ENCODE data around the gene DGKB.

Gene DGKB

DNA sequence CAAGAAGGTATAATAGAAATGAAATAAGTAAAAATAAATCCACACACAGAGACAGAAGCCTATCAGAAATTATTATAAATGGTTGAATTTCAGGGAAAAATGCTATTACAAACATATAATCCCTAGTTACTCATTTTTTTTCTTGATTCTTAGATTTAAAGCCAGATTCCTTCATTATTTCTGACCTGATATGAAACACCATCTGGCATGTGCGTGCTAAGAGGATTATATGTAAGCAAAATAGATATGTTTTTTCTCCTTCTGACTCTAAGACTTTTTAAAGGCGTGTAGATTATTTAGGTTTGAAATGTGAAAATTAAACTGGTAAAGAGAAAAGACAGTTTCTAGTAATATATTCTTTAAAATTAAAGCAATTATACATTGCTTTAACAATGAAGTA lies 676.4 kb downstream of the DGKB start:
- Histone ChIP-seq H3K4me1 (ENCODE audit: control insufficient read depth, insufficient read depth, low read depth, low read length) (peaks cover 1% of the 10 kb centered on the region), H2BK120ac (ENCODE audit: low read depth, low read length) (no peak overlapping the region), H3K27ac (ENCODE audit: low read length, poor library complexity, severe bottlenecking) (no peak overlapping the region), H2BK15ac (ENCODE audit: low read depth, poor library complexity, severe bottlenecking) (no peak overlapping the region), H3K4me3 (ENCODE audit: insufficient read depth in 1 of 2, low read depth in 1 of 2, low read length in 2 of 2) (no peak overlapping the region), H2BK5ac (ENCODE audit: low read depth, low read length, poor library complexity, severe bottlenecking) (no peak overlapping the region), H3K27me3 (ENCODE audit: control insufficient read depth in 1 of 2, insufficient read depth in 1 of 2, low read length in 2 of 2) (no peaks in the 10 kb centered on the region), H3K23ac (ENCODE audit: low read length in 2 of 2) (no peak overlapping the region), H3K18ac (ENCODE audit: low read depth in 1 of 2, low read length in 2 of 2) (no peak overlapping the region), H3K4ac (ENCODE audit: low read depth in 1 of 2, low read length in 2 of 2) (no peak overlapping the region), H3K14ac (ENCODE audit: low read length in 2 of 2) (no peak overlapping the region), H4K91ac (ENCODE audit: low read length) (no peak overlapping the region), H3K9me3 (ENCODE audit: control insufficient read depth, low read length) (no peaks in the 10 kb centered on the region), H3K4me2 (ENCODE audit: low read length, poor library complexity, severe bottlenecking) (no peak overlapping the region), H3K79me1 (replicated peaks; ENCODE audit: low read length, poor library complexity, severe bottlenecking) (no peaks in the 10 kb centered on the region), H4K8ac (ENCODE audit: low read length) (no peak overlapping the region), H2AFZ (ENCODE audit: low read depth, low read length) (no peak overlapping the region), H3K36me3 (ENCODE audit: control insufficient read depth in 1 of 2, insufficient read depth in 2 of 2, low read depth in 1 of 2, low read length in 2 of 2) (no peaks in the 10 kb centered on the region), H3K9ac (ENCODE audit: low read length) (no peak overlapping the region), H2AK5ac (ENCODE audit: low read length, severe bottlenecking) (no peak overlapping the region), H2BK12ac (ENCODE audit: low read length in 2 of 2) (no peak overlapping the region)
- no peak for DNase-seq
- no CpG with 5 or more reads among the region's 2 CpGs for WGBS

DNA sequence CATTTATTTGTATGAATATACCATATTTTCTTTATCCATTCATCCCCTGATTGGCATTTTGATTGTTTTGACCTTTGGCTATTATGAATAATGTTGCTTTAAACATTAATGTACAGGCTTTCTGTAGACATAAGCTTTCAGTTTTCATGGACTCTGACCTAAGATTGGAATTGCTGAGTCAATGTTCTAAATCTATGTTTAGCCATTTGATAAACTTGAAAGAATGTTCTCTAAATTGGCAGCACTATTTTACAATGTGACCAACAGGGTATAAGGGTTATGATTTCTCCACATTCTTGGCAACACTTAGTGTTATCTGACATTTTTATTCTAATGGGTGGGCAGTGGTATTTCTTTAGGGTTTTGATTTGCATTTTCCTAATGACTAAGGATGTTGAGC lies 683.4 kb downstream of the DGKB start:
- Histone ChIP-seq H2BK15ac (ENCODE audit: low read depth, poor library complexity, severe bottlenecking) (no peak overlapping the region), H3K27me3 (ENCODE audit: control insufficient read depth in 1 of 2, insufficient read depth in 1 of 2, low read length in 2 of 2) (no peaks in the 10 kb centered on the region)

DNA sequence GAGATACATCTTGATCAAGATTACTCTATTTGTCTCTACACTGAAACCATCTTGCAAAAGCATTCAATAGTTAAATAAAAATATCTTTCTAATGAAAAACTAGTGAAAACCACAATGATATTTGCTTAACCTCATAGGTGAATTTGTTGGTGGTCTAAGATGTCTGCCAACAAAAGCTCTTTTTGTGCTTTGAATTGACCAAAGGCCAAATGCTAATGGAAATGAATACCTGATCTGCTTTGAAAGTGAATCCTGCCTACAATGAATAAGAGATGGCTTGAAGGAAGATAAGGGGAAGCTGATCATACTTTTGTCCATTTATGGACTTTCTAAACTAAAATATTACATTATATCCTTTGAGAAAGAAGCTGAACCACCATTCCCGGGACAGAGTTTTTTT lies 684.2 kb downstream of the DGKB start:
- H2BK12ac ChIP-seq (ENCODE audit: low read length in 2 of 2): no peak overlapping the region
- no peak overlapping the region for H2AK5ac ChIP-seq (ENCODE audit: low read length, severe bottlenecking)
- no peaks in the 10 kb centered on the region for H3K36me3 ChIP-seq (ENCODE audit: control insufficient read depth in 1 of 2, insufficient read depth in 2 of 2, low read depth in 1 of 2, low read length in 2 of 2)
- no peak overlapping the region for H2BK15ac ChIP-seq (ENCODE audit: low read depth, poor library complexity, severe bottlenecking)
- no peak overlapping the region for H3K4ac ChIP-seq (ENCODE audit: low read depth in 1 of 2, low read length in 2 of 2)
- H3K14ac ChIP-seq (ENCODE audit: low read length in 2 of 2): no peak overlapping the region
- no peaks in the 10 kb centered on the region for H3K79me1 ChIP-seq (replicated peaks; ENCODE audit: low read length, poor library complexity, severe bottlenecking)
- no peak overlapping the region for H3K4me2 ChIP-seq (ENCODE audit: low read length, poor library complexity, severe bottlenecking)
- no peak for DNase-seq
- no CpG with 5 or more reads among the region's 1 CpG for WGBS
- H4K91ac ChIP-seq (ENCODE audit: low read length): no peak overlapping the region
- no peak overlapping the region for H4K8ac ChIP-seq (ENCODE audit: low read length)
- H3K27ac ChIP-seq (ENCODE audit: low read length, poor library complexity, severe bottlenecking): no peak overlapping the region
- no peaks in the 10 kb centered on the region for H3K27me3 ChIP-seq (ENCODE audit: control insufficient read depth in 1 of 2, insufficient read depth in 1 of 2, low read length in 2 of 2)
- H3K18ac ChIP-seq (ENCODE audit: low read depth in 1 of 2, low read length in 2 of 2): no peak overlapping the region
- no peak overlapping the region for H2BK120ac ChIP-seq (ENCODE audit: low read depth, low read length)
- no peak overlapping the region for H2AFZ ChIP-seq (ENCODE audit: low read depth, low read length)
- H3K9me3 ChIP-seq (ENCODE audit: control insufficient read depth, low read length): no peaks in the 10 kb centered on the region
- H2BK5ac ChIP-seq (ENCODE audit: low read depth, low read length, poor library complexity, severe bottlenecking): no peak overlapping the region
- no peaks in the 10 kb centered on the region for H3K4me1 ChIP-seq (ENCODE audit: control insufficient read depth, insufficient read depth, low read depth, low read length)
- H3K9ac ChIP-seq (ENCODE audit: low read length): no peak overlapping the region
- no peak overlapping the region for H3K23ac ChIP-seq (ENCODE audit: low read length in 2 of 2)
- no peak overlapping the region for H3K4me3 ChIP-seq (ENCODE audit: insufficient read depth in 1 of 2, low read depth in 1 of 2, low read length in 2 of 2)

More for the DNA sequence above, 683.4 kb downstream of the DGKB start:
- H2AK5ac ChIP-seq (ENCODE audit: low read length, severe bottlenecking): no peak overlapping the region
- no peak overlapping the region for H3K18ac ChIP-seq (ENCODE audit: low read depth in 1 of 2, low read length in 2 of 2)
- no peaks in the 10 kb centered on the region for H3K9me3 ChIP-seq (ENCODE audit: control insufficient read depth, low read length)
- no peak overlapping the region for H2BK120ac ChIP-seq (ENCODE audit: low read depth, low read length)
- H3K9ac ChIP-seq (ENCODE audit: low read length): no peak overlapping the region
- H3K79me1 ChIP-seq (replicated peaks; ENCODE audit: low read length, poor library complexity, severe bottlenecking): no peaks in the 10 kb centered on the region
- no peak overlapping the region for H4K8ac ChIP-seq (ENCODE audit: low read length)
- H3K4me1 ChIP-seq (ENCODE audit: control insufficient read depth, insufficient read depth, low read depth, low read length): no peaks in the 10 kb centered on the region
- H2BK5ac ChIP-seq (ENCODE audit: low read depth, low read length, poor library complexity, severe bottlenecking): no peak overlapping the region
- no peak overlapping the region for H3K4me3 ChIP-seq (ENCODE audit: insufficient read depth in 1 of 2, low read depth in 1 of 2, low read length in 2 of 2)
- no peak for DNase-seq
- no peak overlapping the region for H2AFZ ChIP-seq (ENCODE audit: low read depth, low read length)
- no peak overlapping the region for H2BK12ac ChIP-seq (ENCODE audit: low read length in 2 of 2)
- no peak overlapping the region for H4K91ac ChIP-seq (ENCODE audit: low read length)
- H3K14ac ChIP-seq (ENCODE audit: low read length in 2 of 2): no peak overlapping the region
- no peak overlapping the region for H3K27ac ChIP-seq (ENCODE audit: low read length, poor library complexity, severe bottlenecking)
- no peaks in the 10 kb centered on the region for H3K36me3 ChIP-seq (ENCODE audit: control insufficient read depth in 1 of 2, insufficient read depth in 2 of 2, low read depth in 1 of 2, low read length in 2 of 2)
- no peak overlapping the region for H3K23ac ChIP-seq (ENCODE audit: low read length in 2 of 2)
- no peak overlapping the region for H3K4ac ChIP-seq (ENCODE audit: low read depth in 1 of 2, low read length in 2 of 2)
- no peak overlapping the region for H3K4me2 ChIP-seq (ENCODE audit: low read length, poor library complexity, severe bottlenecking)

DNA sequence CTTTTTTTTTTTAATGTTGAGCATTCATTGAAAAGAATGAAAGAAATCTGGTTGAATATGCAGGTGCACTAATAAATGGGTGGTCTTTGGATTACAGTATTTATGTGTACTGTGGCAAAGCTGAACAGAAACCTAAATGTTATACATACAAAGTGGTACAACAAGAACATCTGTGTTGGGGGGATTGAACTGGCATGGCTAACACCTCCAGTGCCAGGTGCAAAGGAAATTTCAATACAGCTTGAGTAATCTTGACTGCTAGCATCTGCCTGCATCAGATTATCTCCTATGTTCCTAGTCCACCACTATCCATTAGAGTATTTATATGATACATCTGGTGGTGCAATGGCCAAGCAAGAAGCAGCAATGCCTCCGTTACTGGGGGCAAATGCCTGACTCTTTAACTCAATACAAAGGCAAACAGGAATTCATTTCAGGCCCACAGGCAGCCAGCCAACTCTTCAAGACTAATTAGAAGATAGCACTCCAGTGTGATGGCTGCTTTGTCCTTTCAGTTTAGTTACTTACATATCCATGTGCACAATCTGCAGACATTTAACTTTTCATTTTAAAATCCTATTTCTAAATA lies 692.6 kb downstream of the DGKB start:
- WGBS: 100% methylated on average over 1 of the region's 1 CpG
- Histone ChIP-seq H2BK120ac (ENCODE audit: low read depth, low read length) (no peak overlapping the region), H3K9me3 (ENCODE audit: control insufficient read depth, low read length) (no peaks in the 10 kb centered on the region), H4K91ac (ENCODE audit: low read length) (no peak overlapping the region), H2AK5ac (ENCODE audit: low read length, severe bottlenecking) (no peak overlapping the region), H2BK5ac (ENCODE audit: low read depth, low read length, poor library complexity, severe bottlenecking) (no peak overlapping the region), H3K27me3 (ENCODE audit: control insufficient read depth in 1 of 2, insufficient read depth in 1 of 2, low read length in 2 of 2) (no peaks in the 10 kb centered on the region), H3K4me1 (ENCODE audit: control insufficient read depth, insufficient read depth, low read depth, low read length) (no peaks in the 10 kb centered on the region), H3K14ac (ENCODE audit: low read length in 2 of 2) (no peak overlapping the region), H3K9ac (ENCODE audit: low read length) (no peak overlapping the region), H3K23ac (ENCODE audit: low read length in 2 of 2) (no peak overlapping the region), H4K8ac (ENCODE audit: low read length) (no peak overlapping the region), H3K4me3 (ENCODE audit: insufficient read depth in 1 of 2, low read depth in 1 of 2, low read length in 2 of 2) (no peak overlapping the region), H2AFZ (ENCODE audit: low read depth, low read length) (no peak overlapping the region), H2BK12ac (ENCODE audit: low read length in 2 of 2) (no peak overlapping the region), H3K36me3 (ENCODE audit: control insufficient read depth in 1 of 2, insufficient read depth in 2 of 2, low read depth in 1 of 2, low read length in 2 of 2) (no peaks in the 10 kb centered on the region), H3K4me2 (ENCODE audit: low read length, poor library complexity, severe bottlenecking) (no peak overlapping the region), H3K4ac (ENCODE audit: low read depth in 1 of 2, low read length in 2 of 2) (no peak overlapping the region), H2BK15ac (ENCODE audit: low read depth, poor library complexity, severe bottlenecking) (no peak overlapping the region), H3K27ac (ENCODE audit: low read length, poor library complexity, severe bottlenecking) (no peak overlapping the region), H3K79me1 (replicated peaks; ENCODE audit: low read length, poor library complexity, severe bottlenecking) (no peaks in the 10 kb centered on the region), H3K18ac (ENCODE audit: low read depth in 1 of 2, low read length in 2 of 2) (no peak overlapping the region)
- no peak for DNase-seq
